Measurements from ENCODE around the gene ZNF790. TPM values are rescaled to one million over a fixed set of nuclear protein-coding genes. Genes with fewer than 3 reads are reported as not detected.

Gene ZNF790
- total and polyA plus RNA-seq, 3 experiments from 2014 or later: 6.4 to 7.0 (median 6.8) TPM

- Mint-ChIP-seq H3K27me3 (no peaks in the 10 kb centered on the region), H3K4me1 (peaks cover 5 to 21% (median 12%) of the 10 kb centered on the region in 3 donors), H3K27ac (peak overlapping the region in 3 of 8 donors; percentile 3 to 39 (median 36)), H3K9me3 (peaks cover 12 to 23% (median 18%) of the 10 kb centered on the region in 5 donors), H3K4me3 (no peak overlapping the region), H3K36me3 (peaks cover 15 to 42% (median 31%) of the 10 kb centered on the region in 3 donors)
- H3K27me3 ChIP-seq (ENCODE audit: insufficient read depth, low read length, poor library complexity, severe bottlenecking): no peaks in the 10 kb centered on the region
- H3K36me3 ChIP-seq (ENCODE audit: insufficient read depth, low read length): no peaks in the 10 kb centered on the region
- POLR2A ChIA-PET: interaction anchor here (0.6 to 3.1 kb wide), 3 partner anchors 11 to 310 kb away, joined by 6 to 49 read pairs (median 8); partner anchors contain the start of genes ZNF260 and ZNF345
- peaks cover 14% of the 10 kb centered on the region for H3K4me1 ChIP-seq (ENCODE audit: insufficient read depth, low read length)
- H3K27ac ChIP-seq (ENCODE audit: low read depth, low read length): no peak overlapping the region
- DNase-seq: no peak
- H3K9me3 ChIP-seq (ENCODE audit: low read length): peaks cover 14% of the 10 kb centered on the region
- H3K4me3 ChIP-seq (ENCODE audit: low read length): peak overlapping the region; percentile 69
- CTCF ChIA-PET: interaction anchor here (1.9 kb wide), 1 partner anchor 11 kb away, joined by 17 read pairs; the partner anchor contains the start of gene ZNF345
These were observed 667 bp upstream of the ZNF790 start for GRCh38 chr19:36838784-36839324.

- Histone ChIP-seq H3K9me3 (ENCODE audit: low read length) (peaks cover 22% of the 10 kb centered on the region), H3K27me3 (ENCODE audit: insufficient read depth, low read length, poor library complexity, severe bottlenecking) (no peaks in the 10 kb centered on the region), H3K4me1 (ENCODE audit: insufficient read depth, low read length) (peaks cover 14% of the 10 kb centered on the region), H3K4me3 (ENCODE audit: low read length) (peak overlapping the region; percentile 69), H3K36me3 (ENCODE audit: insufficient read depth, low read length) (no peaks in the 10 kb centered on the region), H3K27ac (ENCODE audit: low read depth, low read length) (peak overlapping the region; percentile 77)
- CTCF ChIA-PET: interaction anchor here (1.9 kb wide), 1 partner anchor 13 kb away, joined by 17 read pairs; the partner anchor contains the start of gene ZNF345
- H3K4me1 Mint-ChIP-seq: peaks cover 5 to 21% (median 11%) of the 10 kb centered on the region in 3 donors
- no peak overlapping the region for H3K27ac Mint-ChIP-seq
- no peak overlapping the region for H3K4me3 Mint-ChIP-seq
- H3K9me3 Mint-ChIP-seq: peaks cover 22 to 36% (median 30%) of the 10 kb centered on the region in 5 donors
- H3K27me3 Mint-ChIP-seq: no peaks in the 10 kb centered on the region
- H3K36me3 Mint-ChIP-seq: peaks cover 25 to 48% (median 35%) of the 10 kb centered on the region in 3 donors
- DNase-seq: no peak
- POLR2A ChIA-PET: interaction anchor here (0.5 to 3.1 kb wide), 7 partner anchors 13 to 758 kb away, joined by 3 to 49 read pairs (median 6); partner anchors contain the start of genes ZNF260, ZNF345, ZNF540 and ZNF571
These were observed 846 bp downstream of the ZNF790 start for GRCh38 chr19:36837176-36837905.

DNA sequence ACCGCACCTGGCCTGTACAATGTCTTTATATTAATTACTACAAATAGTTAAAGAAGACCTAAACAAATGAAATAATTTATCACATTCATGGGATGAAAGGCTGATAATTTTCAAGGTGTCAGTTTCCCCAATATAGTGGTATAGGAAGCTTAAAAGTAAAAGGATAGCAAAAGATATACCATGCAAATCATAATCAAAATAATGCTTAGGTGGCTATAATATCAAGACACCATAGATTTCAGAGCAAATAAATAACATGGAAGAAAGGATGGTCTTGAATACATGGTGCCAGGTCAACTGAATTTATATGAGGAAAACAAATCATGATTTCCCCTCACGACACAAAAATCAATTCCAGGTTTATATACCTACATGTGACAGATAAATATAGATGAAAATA is 4.8 kb downstream of the ZNF790 start:
- Mint-ChIP-seq H3K4me3 (no peak overlapping the region), H3K27me3 (no peaks in the 10 kb centered on the region), H3K9me3 (peaks cover 50 to 75% (median 69%) of the 10 kb centered on the region in 5 donors), H3K4me1 (peaks cover 0 to 15% (median 4%) of the 10 kb centered on the region in 3 donors), H3K27ac (no peak overlapping the region), H3K36me3 (peaks cover 37 to 74% (median 61%) of the 10 kb centered on the region in 3 donors)
- Histone ChIP-seq H3K4me1 (ENCODE audit: insufficient read depth, low read length) (peaks cover 11% of the 10 kb centered on the region), H3K36me3 (ENCODE audit: insufficient read depth, low read length) (no peaks in the 10 kb centered on the region), H3K9me3 (ENCODE audit: low read length) (peaks cover 54% of the 10 kb centered on the region), H3K27ac (ENCODE audit: low read depth, low read length) (no peak overlapping the region), H3K4me3 (ENCODE audit: low read length) (no peak overlapping the region), H3K27me3 (ENCODE audit: insufficient read depth, low read length, poor library complexity, severe bottlenecking) (no peaks in the 10 kb centered on the region)
- CTCF ChIA-PET: no interaction called here
- POLR2A ChIA-PET: no interaction called here
- no peak for DNase-seq

GRCh38 chr19:36821758-36822157 is 16.4 kb downstream of the ZNF790 start:
- Histone ChIP-seq H3K27me3 (ENCODE audit: insufficient read depth, low read length, poor library complexity, severe bottlenecking) (no peaks in the 10 kb centered on the region), H3K36me3 (ENCODE audit: insufficient read depth, low read length) (peaks cover 46% of the 10 kb centered on the region), H3K4me3 (ENCODE audit: low read length) (no peak overlapping the region), H3K4me1 (ENCODE audit: insufficient read depth, low read length) (no peaks in the 10 kb centered on the region), H3K9me3 (ENCODE audit: low read length) (peaks cover 62% of the 10 kb centered on the region), H3K27ac (ENCODE audit: low read depth, low read length) (no peak overlapping the region)
- Mint-ChIP-seq H3K9me3 (peaks cover 66 to 94% (median 93%) of the 10 kb centered on the region in 5 donors), H3K4me1 (no peaks in the 10 kb centered on the region), H3K27me3 (no peaks in the 10 kb centered on the region), H3K4me3 (no peak overlapping the region), H3K36me3 (peaks cover 46 to 86% (median 86%) of the 10 kb centered on the region in 3 donors), H3K27ac (no peak overlapping the region)
- ChIA-PET POLR2A (no interaction called here), CTCF (no interaction called here)
- DNase-seq: no peak

DNA sequence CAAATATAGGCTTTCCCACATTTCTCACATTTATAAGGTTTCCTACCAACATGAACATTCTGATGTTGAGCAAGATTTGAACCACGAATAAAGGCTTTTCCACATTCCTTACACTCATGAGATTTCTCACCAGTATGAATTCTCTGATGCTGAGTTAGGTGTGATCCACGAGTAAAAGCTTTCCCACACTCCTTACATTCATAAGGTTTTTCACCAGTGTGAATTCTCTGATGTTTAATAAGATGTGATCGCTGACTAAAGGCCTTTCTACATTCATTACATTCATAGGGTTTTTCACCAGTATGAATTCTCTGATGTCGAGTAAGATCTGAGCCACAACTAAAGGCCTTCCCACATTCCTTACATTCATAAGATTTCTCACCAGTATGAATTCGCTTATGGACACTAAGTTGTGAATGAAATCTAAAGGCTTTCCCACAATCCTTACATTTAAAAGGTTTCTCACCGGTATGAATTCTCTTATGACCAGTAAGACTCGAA is 19.0 kb downstream of the ZNF790 start:
- no peak overlapping the region for H3K27ac ChIP-seq (ENCODE audit: low read depth, low read length)
- H3K9me3 Mint-ChIP-seq: peaks cover 51 to 94% (median 92%) of the 10 kb centered on the region in 5 donors
- no peak overlapping the region for H3K27ac Mint-ChIP-seq
- DNase-seq: no peak
- H3K27me3 Mint-ChIP-seq: no peaks in the 10 kb centered on the region
- H3K36me3 Mint-ChIP-seq: peaks cover 33 to 89% (median 87%) of the 10 kb centered on the region in 3 donors
- H3K4me1 ChIP-seq (ENCODE audit: insufficient read depth, low read length): no peaks in the 10 kb centered on the region
- CTCF ChIA-PET: no interaction called here
- no peak overlapping the region for H3K4me3 Mint-ChIP-seq
- H3K27me3 ChIP-seq (ENCODE audit: insufficient read depth, low read length, poor library complexity, severe bottlenecking): no peaks in the 10 kb centered on the region
- peak overlapping the region; percentile 7 for H3K4me3 ChIP-seq (ENCODE audit: low read length)
- POLR2A ChIA-PET: no interaction called here
- H3K4me1 Mint-ChIP-seq: no peaks in the 10 kb centered on the region
- peaks cover 31% of the 10 kb centered on the region for H3K36me3 ChIP-seq (ENCODE audit: insufficient read depth, low read length)
- H3K9me3 ChIP-seq (ENCODE audit: low read length): peaks cover 52% of the 10 kb centered on the region

GRCh38 chr19:36807029-36807428 is 31.2 kb downstream of the ZNF790 start:
- Mint-ChIP-seq H3K9me3 (peaks cover 52 to 81% (median 69%) of the 10 kb centered on the region in 5 donors), H3K36me3 (peaks cover 38 to 86% (median 81%) of the 10 kb centered on the region in 3 donors), H3K27me3 (peaks cover 0 to 2% of the 10 kb centered on the region in 2 donors), H3K27ac (no peak overlapping the region), H3K4me3 (no peak overlapping the region), H3K4me1 (no peaks in the 10 kb centered on the region)
- ChIA-PET POLR2A (no interaction called here), CTCF (no interaction called here)
- H3K9me3 ChIP-seq (ENCODE audit: low read length): peaks cover 51% of the 10 kb centered on the region
- H3K27me3 ChIP-seq (ENCODE audit: insufficient read depth, low read length, poor library complexity, severe bottlenecking): no peaks in the 10 kb centered on the region
- H3K4me3 ChIP-seq (ENCODE audit: low read length): no peak overlapping the region
- H3K27ac ChIP-seq (ENCODE audit: low read depth, low read length): no peak overlapping the region
- no peak for DNase-seq
- no peaks in the 10 kb centered on the region for H3K4me1 ChIP-seq (ENCODE audit: insufficient read depth, low read length)
- H3K36me3 ChIP-seq (ENCODE audit: insufficient read depth, low read length): peaks cover 3% of the 10 kb centered on the region

DNA sequence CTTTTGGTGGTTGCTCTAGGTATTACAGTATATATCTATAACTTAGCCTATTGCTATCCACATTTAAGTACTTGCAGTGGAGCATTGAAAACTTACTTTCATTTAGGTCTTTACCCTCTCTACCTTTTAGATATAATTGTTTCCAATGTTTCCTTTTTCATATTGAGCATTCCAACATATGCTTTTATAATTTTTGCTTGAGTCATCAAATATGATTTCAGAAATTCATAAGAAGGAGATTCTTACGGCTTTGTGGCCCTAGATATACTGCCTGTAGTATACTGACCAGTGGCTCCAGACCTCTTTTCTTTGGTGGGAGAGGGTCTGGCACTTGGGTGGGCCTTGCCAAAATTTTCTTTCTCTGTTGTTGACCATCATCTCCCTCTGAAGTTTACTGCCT is 32.8 kb downstream of the ZNF790 start:
- no peaks in the 10 kb centered on the region for H3K4me1 Mint-ChIP-seq
- Histone ChIP-seq H3K4me1 (ENCODE audit: insufficient read depth, low read length) (no peaks in the 10 kb centered on the region), H3K9me3 (ENCODE audit: low read length) (peaks cover 39% of the 10 kb centered on the region), H3K36me3 (ENCODE audit: insufficient read depth, low read length) (peaks cover 3% of the 10 kb centered on the region), H3K27me3 (ENCODE audit: insufficient read depth, low read length, poor library complexity, severe bottlenecking) (no peaks in the 10 kb centered on the region), H3K4me3 (ENCODE audit: low read length) (no peak overlapping the region), H3K27ac (ENCODE audit: low read depth, low read length) (no peak overlapping the region)
- peaks cover 37 to 84% (median 75%) of the 10 kb centered on the region in 3 donors for H3K36me3 Mint-ChIP-seq
- H3K27ac Mint-ChIP-seq: no peak overlapping the region
- ChIA-PET POLR2A (interaction anchor here (0.7 kb wide), 1 partner anchor 742 kb away, joined by 7 read pairs; no protein-coding TSS in a partner anchor), CTCF (no interaction called here)
- DNase-seq: no peak
- peaks cover 36 to 77% (median 52%) of the 10 kb centered on the region in 5 donors for H3K9me3 Mint-ChIP-seq
- H3K4me3 Mint-ChIP-seq: peak overlapping the region in 1 of 7 donors; percentile 68
- peaks cover 0 to 2% of the 10 kb centered on the region in 2 donors for H3K27me3 Mint-ChIP-seq

- Mint-ChIP-seq H3K4me1 (peaks cover 19 to 26% (median 22%) of the 10 kb centered on the region in 3 donors), H3K27ac (peak overlapping the region; percentile 91 to 100 (median 99)), H3K27me3 (no peaks in the 10 kb centered on the region), H3K36me3 (peaks cover 16 to 52% (median 49%) of the 10 kb centered on the region in 3 donors), H3K4me3 (peak overlapping the region; percentile 92 to 99 (median 98)), H3K9me3 (peaks cover 26 to 72% (median 43%) of the 10 kb centered on the region in 5 donors)
- peaks cover 2% of the 10 kb centered on the region for H3K36me3 ChIP-seq (ENCODE audit: insufficient read depth, low read length)
- H3K4me1 ChIP-seq (ENCODE audit: insufficient read depth, low read length): no peaks in the 10 kb centered on the region
- peak overlapping the region; percentile 82 for H3K27ac ChIP-seq (ENCODE audit: low read depth, low read length)
- no peaks in the 10 kb centered on the region for H3K27me3 ChIP-seq (ENCODE audit: insufficient read depth, low read length, poor library complexity, severe bottlenecking)
- peaks cover 13% of the 10 kb centered on the region for H3K9me3 ChIP-seq (ENCODE audit: low read length)
- no peak for DNase-seq
- peak overlapping the region; percentile 93 for H3K4me3 ChIP-seq (ENCODE audit: low read length)
- POLR2A ChIA-PET: interaction anchor here (0.5 to 1.3 kb wide), 4 partner anchors 25 to 54 kb away, joined by 3 to 12 read pairs (median 8); partner anchors contain the start of genes ZNF345 and ZNF850
- CTCF ChIA-PET: no interaction called here
These were observed 40.4 kb downstream of the ZNF790 start for GRCh38 chr19:36797786-36798108.
